ENCODE measurements around the gene SND1. TPM values are rescaled to one million over a fixed set of nuclear protein-coding genes. Genes with fewer than 3 reads are reported as not detected.

SND1 gene
- total RNA-seq, 1 experiment from 2014 or later: 139 TPM

DNA sequence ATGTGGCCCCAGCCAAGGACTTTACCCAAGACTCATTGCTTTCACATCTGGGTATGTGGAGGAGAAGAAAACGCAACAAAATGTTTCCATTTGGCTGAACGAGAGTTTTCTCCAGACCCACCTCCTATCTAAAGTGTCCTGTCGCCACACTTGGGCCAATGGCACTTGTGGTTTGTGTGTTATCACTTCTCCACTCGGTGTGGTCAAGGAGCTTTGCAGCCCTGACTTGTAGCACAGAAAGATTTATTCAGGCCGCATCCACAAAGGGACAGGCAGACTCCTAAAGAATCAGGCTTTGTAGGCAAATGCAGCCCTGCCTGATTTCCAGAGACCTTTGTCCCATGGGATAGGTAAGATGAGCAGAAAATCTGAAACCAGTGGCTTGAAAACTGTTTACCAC, 392.1 kb downstream of the SND1 start:
- DNase-seq (no peak), ATAC-seq (no peak)
- no TSS peak for BruUV-seq (replicated peaks)
- peaks cover 10% of the 10 kb centered on the region for H3K36me3 ChIP-seq (ENCODE audit: low read depth, low read length)
- H3K27me3 ChIP-seq (ENCODE audit: low read length): no peaks in the 10 kb centered on the region
- H3K27ac ChIP-seq (ENCODE audit: low read length): no peak overlapping the region
- no peaks in the 10 kb centered on the region for H3F3A ChIP-seq (ENCODE audit: low read length, unreplicated experiment)
- H4K20me1 ChIP-seq (ENCODE audit: low read length): peaks cover 9% of the 10 kb centered on the region; the same call in 1 of the 2 replicates
- intact Hi-C loops (cut with micrococcal nuclease): no loop called here
- H3K79me2 ChIP-seq (ENCODE audit: low read length): no peaks in the 10 kb centered on the region
- no peak overlapping the region for H3K9ac ChIP-seq (ENCODE audit: low read length)
- H3K4me2 ChIP-seq (ENCODE audit: low read length): no peak overlapping the region
- ChIA-PET POLR2A (ENCODE audit: unreplicated experiment) (no interaction called here), CTCF (no interaction called here)
- no peak overlapping the region for H2AFZ ChIP-seq (ENCODE audit: low read length)
- H3K4me1 ChIP-seq (ENCODE audit: insufficient read depth, low read length): peaks cover 14% of the 10 kb centered on the region
- TF ChIP-seq, protein P1, sequence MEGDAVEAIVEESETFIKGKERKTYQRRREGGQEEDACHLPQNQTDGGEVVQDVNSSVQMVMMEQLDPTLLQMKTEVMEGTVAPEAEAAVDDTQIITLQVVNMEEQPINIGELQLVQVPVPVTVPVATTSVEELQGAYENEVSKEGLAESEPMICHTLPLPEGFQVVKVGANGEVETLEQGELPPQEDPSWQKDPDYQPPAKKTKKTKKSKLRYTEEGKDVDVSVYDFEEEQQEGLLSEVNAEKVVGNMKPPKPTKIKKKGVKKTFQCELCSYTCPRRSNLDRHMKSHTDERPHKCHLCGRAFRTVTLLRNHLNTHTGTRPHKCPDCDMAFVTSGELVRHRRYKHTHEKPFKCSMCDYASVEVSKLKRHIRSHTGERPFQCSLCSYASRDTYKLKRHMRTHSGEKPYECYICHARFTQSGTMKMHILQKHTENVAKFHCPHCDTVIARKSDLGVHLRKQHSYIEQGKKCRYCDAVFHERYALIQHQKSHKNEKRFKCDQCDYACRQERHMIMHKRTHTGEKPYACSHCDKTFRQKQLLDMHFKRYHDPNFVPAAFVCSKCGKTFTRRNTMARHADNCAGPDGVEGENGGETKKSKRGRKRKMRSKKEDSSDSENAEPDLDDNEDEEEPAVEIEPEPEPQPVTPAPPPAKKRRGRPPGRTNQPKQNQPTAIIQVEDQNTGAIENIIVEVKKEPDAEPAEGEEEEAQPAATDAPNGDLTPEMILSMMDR (conservative IDR thresholded peaks at IDR 0.05; ENCODE audit: low read depth, low read length): no peak
- TF ChIP-seq EZH2phosphoT487 (IDR thresholded peaks at IDR 0.05; ENCODE audit: borderline replicate concordance, low read length): no peak
- no peaks in the 10 kb centered on the region for H3K9me2 ChIP-seq (replicated peaks; ENCODE audit: low read length)
- H3K4me3 ChIP-seq (ENCODE audit: low read length): no peak overlapping the region
- H3K9me3 ChIP-seq (ENCODE audit: low read length): no peaks in the 10 kb centered on the region

DNA sequence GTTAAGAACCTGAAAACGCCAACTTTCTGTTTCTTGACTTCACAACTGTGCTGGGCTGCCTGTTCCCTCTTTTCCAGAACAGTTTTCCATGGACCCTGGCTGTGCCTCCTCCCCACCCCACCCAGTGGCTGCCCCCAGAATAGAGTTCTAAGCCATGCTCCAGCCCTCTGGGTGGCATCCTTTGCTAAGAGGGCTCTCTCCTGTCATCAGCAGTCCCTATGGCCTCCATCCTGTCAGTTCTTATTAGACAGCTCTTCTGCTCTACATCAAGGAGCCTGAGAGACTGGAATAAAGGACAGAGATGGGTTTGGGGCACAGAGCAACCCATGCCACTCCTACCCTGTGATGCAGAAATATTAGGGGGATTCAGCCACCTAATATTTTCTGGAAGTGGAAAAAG, 393.2 kb downstream of the SND1 start:
- Histone ChIP-seq H2AFZ (ENCODE audit: low read length) (no peak overlapping the region), H3K4me2 (ENCODE audit: low read length) (no peak overlapping the region), H3K4me3 (ENCODE audit: low read length) (no peak overlapping the region), H3K9me3 (ENCODE audit: low read length) (no peaks in the 10 kb centered on the region), H3K9ac (ENCODE audit: low read length) (no peak overlapping the region), H3F3A (ENCODE audit: low read length, unreplicated experiment) (no peaks in the 10 kb centered on the region), H3K27me3 (ENCODE audit: low read length) (no peaks in the 10 kb centered on the region), H3K4me1 (ENCODE audit: insufficient read depth, low read length) (peaks cover 14% of the 10 kb centered on the region), H3K36me3 (ENCODE audit: low read depth, low read length) (peaks cover 10% of the 10 kb centered on the region), H4K20me1 (ENCODE audit: low read length) (peaks cover 9% of the 10 kb centered on the region; the same call in 1 of the 2 replicates), H3K9me2 (replicated peaks; ENCODE audit: low read length) (no peaks in the 10 kb centered on the region), H3K27ac (ENCODE audit: low read length) (no peak overlapping the region), H3K79me2 (ENCODE audit: low read length) (no peaks in the 10 kb centered on the region)
- no peak for ATAC-seq
- TF ChIP-seq, protein P1 (conservative IDR thresholded peaks at IDR 0.05; ENCODE audit: low read depth, low read length): no peak
- TF ChIP-seq EZH2 (IDR thresholded peaks at IDR 0.05; ENCODE audit: low read length, unreplicated experiment) (no peak), EZH2phosphoT487 (IDR thresholded peaks at IDR 0.05; ENCODE audit: borderline replicate concordance, low read length) (no peak)
- intact Hi-C loops (cut with micrococcal nuclease): no loop called here
- BruUV-seq (replicated peaks): no TSS peak
- POLR2A ChIA-PET (ENCODE audit: unreplicated experiment): no interaction called here
- no peak for DNase-seq
- CTCF ChIA-PET: no interaction called here

DNA sequence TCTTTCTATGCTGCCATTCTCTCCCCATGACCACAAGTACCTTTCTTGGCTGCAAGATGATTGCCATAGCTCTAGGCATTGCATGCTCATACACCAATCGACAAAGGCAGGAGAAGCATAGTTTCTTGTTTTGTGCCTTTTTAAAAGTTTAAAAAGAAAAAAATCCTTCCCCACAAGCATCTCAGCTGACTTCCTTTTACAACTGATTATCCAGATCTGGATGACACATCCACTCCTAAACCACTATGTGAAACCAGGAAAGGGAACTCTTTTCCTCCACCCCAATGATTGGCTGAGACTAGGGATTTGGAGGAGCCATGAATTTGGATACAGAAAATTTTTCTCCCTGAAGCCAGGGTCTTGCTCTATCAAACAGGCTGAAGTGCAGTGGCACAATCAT, 393.8 kb downstream of the SND1 start:
- intact Hi-C loops (cut with micrococcal nuclease): no loop called here

More for the DNA sequence above, 393.8 kb downstream of the SND1 start:
- no peak for DNase-seq
- H3K27ac ChIP-seq (ENCODE audit: low read length): no peak overlapping the region
- ChIA-PET POLR2A (ENCODE audit: unreplicated experiment) (no interaction called here), CTCF (no interaction called here)
- no peaks in the 10 kb centered on the region for H3K9me3 ChIP-seq (ENCODE audit: low read length)
- 0 out of 2 replicates have a peak, but pooled peaks have one; percentile 27 for ATAC-seq
- peaks cover 10% of the 10 kb centered on the region for H3K36me3 ChIP-seq (ENCODE audit: low read depth, low read length)
- peaks cover 7% of the 10 kb centered on the region; the same call in 1 of the 2 replicates for H4K20me1 ChIP-seq (ENCODE audit: low read length)
- H3K9ac ChIP-seq (ENCODE audit: low read length): no peak overlapping the region
- no peaks in the 10 kb centered on the region for H3K79me2 ChIP-seq (ENCODE audit: low read length)
- H3K9me2 ChIP-seq (replicated peaks; ENCODE audit: low read length): no peaks in the 10 kb centered on the region
- H3K4me3 ChIP-seq (ENCODE audit: low read length): no peak overlapping the region
- H3K4me2 ChIP-seq (ENCODE audit: low read length): no peak overlapping the region
- no peaks in the 10 kb centered on the region for H3F3A ChIP-seq (ENCODE audit: low read length, unreplicated experiment)
- TF ChIP-seq EZH2 (IDR thresholded peaks at IDR 0.05; ENCODE audit: low read length, unreplicated experiment) (no peak), EZH2phosphoT487 (IDR thresholded peaks at IDR 0.05; ENCODE audit: borderline replicate concordance, low read length) (no peak)
- TF ChIP-seq, protein P1 (conservative IDR thresholded peaks at IDR 0.05; ENCODE audit: low read depth, low read length): no peak
- H2AFZ ChIP-seq (ENCODE audit: low read length): no peak overlapping the region
- BruUV-seq (replicated peaks): no TSS peak
- H3K27me3 ChIP-seq (ENCODE audit: low read length): no peaks in the 10 kb centered on the region
- peaks cover 11% of the 10 kb centered on the region for H3K4me1 ChIP-seq (ENCODE audit: insufficient read depth, low read length)

Data from PC-3 (cell line).